HG03575 (cell line): ENCODE results near the gene CIBAR2.
"Not testable (repeated sequence)": the region's sequence is repeated elsewhere in the genome, so short reads cannot be mapped to it uniquely, and the experiment has no call there.

Source experiments
- ATAC-seq: cut with Tn5 transposase; IDR thresholded peaks from one replicate; pipeline ENCODE4 v1.9.1; 2021; ENCODE audit not compliant: unreplicated experiment, insufficient number of reproducible peaks, low FRiP score; ENCODE audit errors: extremely low read depth

CIBAR2 gene

GRCh38 chr16:85132456-85133289 is 20.4 kb upstream of the CIBAR2 start:
- ATAC-seq, result no peak

GRCh38 chr16:85130705-85131028 is 18.4 kb upstream of the CIBAR2 start:
- ATAC-seq, result no peak

GRCh38 chr16:85129876-85130704 is 17.8 kb upstream of the CIBAR2 start:
- no peak for ATAC-seq

DNA sequence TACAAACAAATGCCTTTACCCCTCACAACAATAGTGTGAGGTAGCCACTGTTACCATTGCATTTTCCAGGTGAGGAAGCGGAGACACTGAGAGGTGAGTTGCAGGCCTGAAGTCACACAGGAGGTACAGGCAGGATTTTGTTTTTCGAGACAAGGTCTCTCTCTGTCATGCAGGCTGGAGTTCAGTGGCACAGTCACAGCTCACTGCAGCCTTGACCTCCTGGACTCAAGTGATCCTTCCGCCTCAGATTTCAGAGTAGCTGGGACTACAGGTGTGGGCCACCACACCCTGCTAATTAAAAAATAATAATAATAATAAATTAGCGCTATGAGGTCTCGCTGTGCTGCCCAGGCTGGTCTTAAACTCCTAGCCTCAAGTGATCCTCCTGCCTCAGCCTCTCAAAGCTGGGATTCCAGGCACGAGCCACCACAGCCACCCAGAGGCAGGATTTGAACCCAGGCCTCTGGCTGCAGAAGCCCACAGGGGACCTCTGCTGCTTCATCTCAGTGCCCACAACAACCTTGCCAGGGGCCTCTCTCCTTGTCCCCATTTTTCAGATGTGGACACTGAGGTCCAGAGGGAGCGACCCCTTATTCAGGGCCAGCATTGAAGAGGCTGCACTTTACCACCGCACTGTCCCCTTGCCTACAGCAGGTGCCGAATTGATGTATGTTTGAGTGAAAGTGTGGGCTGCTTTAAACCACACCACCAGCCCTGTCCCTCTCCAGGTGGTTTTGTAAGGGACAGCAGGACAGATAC is 16.0 kb upstream of the CIBAR2 start:
- no peak for ATAC-seq

DNA sequence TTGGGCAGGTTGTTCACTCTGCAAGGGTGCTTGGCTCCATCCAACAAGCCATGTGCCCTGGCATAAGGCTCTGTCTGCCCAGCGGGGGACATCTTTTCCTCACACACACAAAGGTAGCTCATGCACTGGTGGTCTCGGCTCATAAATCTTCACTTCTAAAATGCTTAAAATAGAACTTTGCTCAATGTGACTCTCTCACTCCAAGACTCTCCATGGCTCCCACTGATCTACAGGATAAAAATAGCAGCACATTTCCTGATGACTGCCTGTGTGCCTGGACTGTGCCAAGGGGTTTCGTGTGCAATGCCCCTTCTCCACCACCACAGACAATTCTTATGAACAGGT is 15.1 kb upstream of the CIBAR2 start:
- no peak for ATAC-seq

DNA sequence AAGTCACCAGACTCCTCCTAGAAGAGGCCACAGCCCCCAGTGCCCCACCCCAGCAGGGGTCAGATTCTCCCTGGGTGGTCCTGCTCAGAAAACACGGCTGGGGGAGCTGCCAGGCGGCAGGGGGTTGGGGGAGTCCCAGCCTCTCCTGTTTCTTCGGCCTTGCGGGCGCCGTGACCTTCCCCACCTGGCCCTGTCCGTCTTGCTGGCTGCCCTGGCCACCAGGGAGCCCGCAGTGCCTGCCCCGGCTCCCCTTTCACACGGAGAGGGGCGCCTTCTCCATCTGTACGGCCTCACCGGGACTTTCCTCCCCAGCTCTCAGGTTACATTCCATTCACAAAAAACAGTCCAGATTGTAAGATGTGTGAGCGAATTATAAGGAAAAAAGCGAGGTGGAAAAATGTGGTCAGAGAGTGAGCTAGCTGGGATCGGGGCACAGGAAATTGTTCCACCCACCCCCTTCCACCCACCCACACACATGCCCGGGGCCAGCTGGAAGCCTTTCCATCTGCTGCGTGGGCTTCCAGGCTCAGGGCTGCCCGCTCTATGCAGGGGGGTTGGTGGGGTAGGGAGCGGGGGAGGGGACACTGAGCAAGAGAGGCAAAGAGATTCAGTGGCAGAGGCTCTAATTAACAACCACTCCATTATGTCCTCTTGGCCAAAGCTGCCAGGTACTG is 14.6 kb upstream of the CIBAR2 start:
- ATAC-seq, result no peak

- no peak for ATAC-seq
Measured at GRCh38 chr16:85126394-85126704, 14.1 kb upstream of the CIBAR2 start.

DNA sequence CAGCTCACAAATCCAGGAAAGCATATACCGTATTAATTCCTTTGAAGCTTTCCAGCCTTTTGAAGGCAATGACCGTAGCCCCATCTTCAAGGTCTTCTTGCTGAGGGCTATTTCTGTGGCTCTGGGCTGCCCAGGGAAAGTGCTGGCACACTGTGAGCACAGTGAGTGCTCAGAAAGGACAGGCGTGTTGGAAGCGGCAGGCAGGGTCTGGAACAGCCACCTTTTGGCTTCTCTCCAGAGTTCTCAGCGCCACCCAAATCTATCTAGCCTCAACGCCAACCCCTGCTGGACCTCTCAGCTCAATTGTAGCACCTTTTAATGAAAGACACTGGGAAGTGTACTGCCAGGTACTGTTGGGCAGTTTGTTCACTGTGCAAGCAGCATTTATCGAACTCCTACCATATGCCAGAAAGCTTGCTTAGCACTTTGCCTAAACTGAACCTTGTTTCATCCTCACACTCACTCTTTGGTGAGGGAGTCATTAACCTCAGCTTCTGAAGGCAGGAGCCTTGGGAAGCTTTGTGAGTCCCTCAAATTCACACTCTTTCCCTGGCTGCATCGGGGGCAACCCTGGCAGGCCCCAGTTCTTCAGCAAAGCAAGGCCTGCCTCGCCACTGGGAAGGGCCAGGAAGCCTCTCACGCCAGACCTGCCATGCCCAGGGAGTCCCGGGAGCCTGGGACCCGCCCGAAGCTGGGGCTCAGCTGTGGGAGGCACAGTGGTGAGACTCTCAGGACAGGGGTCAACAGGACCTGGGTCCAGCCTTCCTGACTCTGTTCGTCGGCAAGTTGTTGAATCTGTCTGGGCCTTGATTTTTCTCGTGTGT is 13.5 kb upstream of the CIBAR2 start:
- ATAC-seq, result no peak

GRCh38 chr16:85124636-85125346 is 12.5 kb upstream of the CIBAR2 start:
- no peak for ATAC-seq

DNA sequence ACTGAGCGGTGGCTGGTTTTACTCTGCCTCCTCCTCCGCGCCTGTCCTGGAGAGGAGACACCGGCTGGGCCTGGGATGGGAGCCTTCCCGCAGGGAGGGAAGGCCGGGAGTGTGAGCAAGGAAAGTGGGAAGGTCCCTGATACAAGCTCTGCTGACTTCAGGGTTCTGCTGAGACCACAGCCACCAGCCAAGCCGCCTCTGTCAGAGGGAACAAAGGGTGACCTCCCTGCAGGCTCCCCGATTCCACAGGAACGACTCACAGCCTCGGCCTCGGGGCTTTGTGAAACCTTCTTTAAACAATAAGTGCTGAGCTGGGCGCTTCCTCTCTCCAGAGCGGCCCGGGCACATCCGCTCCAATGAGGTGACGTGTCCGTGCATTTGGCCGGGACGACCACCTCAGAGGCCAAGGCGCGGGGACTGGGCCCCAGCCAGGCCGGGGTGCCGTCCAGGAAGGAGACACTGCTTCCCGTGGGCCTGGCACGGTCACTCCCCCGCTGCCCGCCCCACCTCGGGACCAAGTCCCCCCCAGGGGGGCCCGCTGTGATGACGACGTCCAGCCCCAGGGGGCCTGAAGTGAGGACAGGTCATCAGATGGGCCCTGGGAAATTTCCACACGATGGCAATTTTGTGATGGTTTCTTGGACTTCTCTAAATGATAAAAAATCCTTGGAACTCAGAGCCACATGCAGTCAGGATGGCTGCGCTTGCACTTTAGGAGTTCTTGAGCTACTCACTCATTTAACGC is 11.8 kb upstream of the CIBAR2 start:
- no peak for ATAC-seq

GRCh38 chr16:85123441-85123840 is 11.2 kb upstream of the CIBAR2 start:
- ATAC-seq, result not testable (repeated sequence)

GRCh38 chr16:85120006-85120340 is 7.7 kb upstream of the CIBAR2 start:
- no peak for ATAC-seq

GRCh38 chr16:85117418-85117817 is 5.1 kb upstream of the CIBAR2 start:
- no peak for ATAC-seq

DNA sequence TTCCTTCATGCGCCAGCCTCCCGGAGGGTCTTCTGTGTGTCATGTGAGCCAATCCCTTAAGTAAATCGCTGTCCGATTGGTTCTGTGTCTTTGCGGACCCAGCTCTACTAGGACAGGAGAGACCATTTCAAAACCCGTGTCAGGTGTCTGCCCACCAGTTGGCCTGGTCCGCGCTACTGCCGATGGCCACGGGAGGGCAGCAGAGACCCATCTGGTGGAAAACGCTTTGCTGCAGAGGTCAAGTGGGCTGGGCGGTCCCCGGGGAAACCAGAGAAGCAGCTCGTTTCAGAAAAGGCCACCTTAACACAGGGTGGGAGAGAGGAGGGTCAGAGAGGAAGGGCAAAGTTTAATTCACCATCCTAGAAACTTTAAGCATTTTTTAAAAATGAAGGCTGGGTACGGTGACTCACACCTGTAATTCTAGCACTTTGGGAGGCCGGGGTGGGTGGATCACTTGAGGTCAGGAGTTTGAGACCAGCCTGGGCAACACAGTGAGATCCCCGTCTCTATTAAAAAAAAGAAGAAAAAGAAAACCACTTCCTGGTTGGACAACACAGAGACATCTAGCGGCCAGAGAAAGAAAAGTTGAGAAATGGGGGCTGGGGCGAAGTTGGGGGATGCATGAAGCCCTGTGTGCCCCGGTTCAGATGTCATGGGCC is 2.8 kb upstream of the CIBAR2 start:
- no peak for ATAC-seq

DNA sequence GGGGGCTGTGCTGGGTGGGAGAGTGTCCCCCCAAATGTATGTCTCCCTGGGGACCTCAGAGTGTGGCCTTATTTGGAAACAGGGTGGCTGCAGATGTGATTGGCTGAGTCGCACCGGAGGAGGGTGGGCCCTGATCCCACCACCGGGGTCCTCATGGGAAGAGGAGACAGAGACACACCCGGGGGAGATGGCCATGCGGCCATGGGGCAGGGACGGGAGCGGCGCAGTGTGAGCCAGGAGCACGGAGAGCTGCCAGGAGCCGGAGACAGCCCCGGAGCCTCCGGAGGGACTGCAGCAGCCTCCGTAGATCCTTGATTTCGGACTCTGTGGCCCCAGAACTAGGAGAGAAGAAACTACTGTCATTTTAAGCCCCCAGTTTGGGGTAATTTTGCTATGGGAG is 1.6 kb upstream of the CIBAR2 start:
- no peak for ATAC-seq

- ATAC-seq, result no peak
Measured at GRCh38 chr16:85113168-85113733, 979 bp upstream of the CIBAR2 start.

- no peak for ATAC-seq
Measured at GRCh38 chr16:85111184-85111583, 1.1 kb downstream of the CIBAR2 start.
